ENCODE measurements around the gene NFKBIB.

Gene NFKBIB

GRCh38 chr19:38904581-38905539 is 5.1 kb downstream of the NFKBIB start:
- DNase-seq (ENCODE audit: extremely low read depth in 1 of 2, low read depth in 1 of 2), result no peak

DNA sequence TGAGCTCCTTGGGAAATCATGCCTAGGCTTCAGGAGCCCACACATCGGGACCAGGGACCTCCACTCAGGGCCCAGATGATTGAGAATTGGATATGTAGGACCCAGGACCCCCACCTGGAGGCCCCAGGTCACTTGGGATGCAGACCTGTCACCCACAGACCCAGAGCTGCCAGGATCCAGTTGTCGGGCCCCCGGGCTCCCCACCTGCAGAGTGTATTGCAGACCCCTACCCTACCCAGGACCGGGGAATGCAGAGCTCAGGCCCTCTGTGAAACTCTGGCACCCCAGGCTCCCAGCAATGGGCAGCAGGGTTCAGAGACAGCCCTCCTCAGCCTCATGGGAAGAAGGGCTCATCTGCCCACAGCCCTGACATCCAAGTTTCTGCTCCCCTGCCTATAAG is 5.9 kb downstream of the NFKBIB start:
- DNase-seq (ENCODE audit: extremely low read depth in 1 of 2, low read depth in 1 of 2), result no peak

DNA sequence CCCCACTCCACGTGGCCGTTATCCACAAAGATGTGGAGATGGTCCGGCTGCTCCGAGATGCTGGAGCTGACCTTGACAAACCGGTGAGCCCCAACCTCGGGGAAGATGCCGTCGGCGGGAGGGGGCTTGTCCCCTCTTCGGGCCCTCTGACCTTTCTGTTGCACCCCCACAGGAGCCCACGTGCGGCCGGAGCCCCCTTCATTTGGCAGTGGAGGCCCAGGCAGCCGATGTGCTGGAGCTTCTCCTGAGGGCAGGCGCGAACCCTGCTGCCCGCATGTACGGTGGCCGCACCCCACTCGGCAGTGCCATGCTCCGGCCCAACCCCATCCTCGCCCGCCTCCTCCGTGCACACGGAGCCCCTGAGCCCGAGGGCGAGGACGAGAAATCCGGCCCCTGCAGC is 7.5 kb downstream of the NFKBIB start:
- no peak for DNase-seq (ENCODE audit: extremely low read depth in 1 of 2, low read depth in 1 of 2)

DNA sequence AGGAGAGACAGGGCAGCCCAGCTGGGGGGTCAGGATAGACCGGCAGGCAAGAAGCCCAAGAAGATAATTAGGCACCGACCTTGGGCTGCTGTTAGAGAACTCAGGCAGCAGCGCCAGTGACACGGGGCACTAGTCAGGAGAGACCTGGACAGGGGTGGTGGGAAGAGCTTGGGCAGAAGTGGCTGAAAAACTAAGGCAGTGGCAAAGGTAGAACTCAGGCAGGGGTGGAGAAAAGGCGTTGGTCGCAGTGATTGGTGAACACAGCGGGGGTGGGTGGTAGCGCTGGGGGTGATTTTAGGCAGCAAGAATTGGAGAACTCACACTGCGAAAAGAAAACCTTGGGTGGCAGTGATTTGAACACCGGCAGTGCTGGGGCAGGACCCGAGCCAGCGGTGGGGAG is 7.9 kb downstream of the NFKBIB start:
- DNase-seq (ENCODE audit: extremely low read depth in 1 of 2, low read depth in 1 of 2), result no peak

DNA sequence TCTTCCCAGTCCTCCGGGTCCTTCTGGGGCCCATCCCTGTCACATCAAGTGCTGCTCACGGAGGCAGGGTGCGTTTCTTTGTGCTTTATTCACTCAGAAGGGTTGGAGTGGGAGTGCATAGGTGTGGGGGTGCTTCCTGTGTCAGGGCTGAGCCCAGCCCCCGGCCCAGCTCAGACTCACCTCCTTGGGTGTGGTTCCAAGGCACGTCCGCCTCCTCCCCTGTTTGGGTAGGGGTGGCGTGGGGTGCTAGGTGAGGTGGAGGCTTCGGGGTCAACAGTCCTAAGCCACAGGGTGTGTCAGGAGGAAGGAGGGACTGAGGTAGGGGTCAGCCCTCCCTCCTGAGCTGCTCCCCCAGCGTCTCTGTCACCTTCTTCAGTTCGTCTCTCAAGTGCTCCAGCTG is 9.1 kb downstream of the NFKBIB start:
- no peak for DNase-seq (ENCODE audit: extremely low read depth in 1 of 2, low read depth in 1 of 2)

DNA sequence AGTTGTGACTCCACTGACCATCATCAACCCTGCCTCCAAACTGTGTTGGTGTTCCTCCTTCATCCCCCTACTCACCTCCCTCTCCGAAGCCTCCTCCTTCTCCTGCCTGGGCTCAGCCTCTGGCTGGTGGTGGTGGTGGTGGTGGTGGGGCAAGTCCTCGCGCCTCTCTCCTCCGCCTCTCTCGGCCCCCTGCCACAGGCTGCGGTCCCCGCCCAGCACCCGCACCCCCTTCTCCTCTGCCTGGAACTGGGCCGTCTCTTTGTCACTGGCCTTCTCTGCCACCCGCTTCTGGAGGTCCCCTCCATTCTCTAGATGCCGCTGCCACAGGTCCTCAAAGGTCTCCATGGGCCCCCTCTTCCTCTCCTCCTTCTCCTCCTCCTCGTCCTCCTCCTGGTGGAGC is 10.7 kb downstream of the NFKBIB start:
- no peak for DNase-seq (ENCODE audit: extremely low read depth in 1 of 2, low read depth in 1 of 2)

GRCh38 chr19:38911388-38912001 is 11.7 kb downstream of the NFKBIB start:
- no peak for DNase-seq (ENCODE audit: extremely low read depth in 1 of 2, low read depth in 1 of 2)

DNA sequence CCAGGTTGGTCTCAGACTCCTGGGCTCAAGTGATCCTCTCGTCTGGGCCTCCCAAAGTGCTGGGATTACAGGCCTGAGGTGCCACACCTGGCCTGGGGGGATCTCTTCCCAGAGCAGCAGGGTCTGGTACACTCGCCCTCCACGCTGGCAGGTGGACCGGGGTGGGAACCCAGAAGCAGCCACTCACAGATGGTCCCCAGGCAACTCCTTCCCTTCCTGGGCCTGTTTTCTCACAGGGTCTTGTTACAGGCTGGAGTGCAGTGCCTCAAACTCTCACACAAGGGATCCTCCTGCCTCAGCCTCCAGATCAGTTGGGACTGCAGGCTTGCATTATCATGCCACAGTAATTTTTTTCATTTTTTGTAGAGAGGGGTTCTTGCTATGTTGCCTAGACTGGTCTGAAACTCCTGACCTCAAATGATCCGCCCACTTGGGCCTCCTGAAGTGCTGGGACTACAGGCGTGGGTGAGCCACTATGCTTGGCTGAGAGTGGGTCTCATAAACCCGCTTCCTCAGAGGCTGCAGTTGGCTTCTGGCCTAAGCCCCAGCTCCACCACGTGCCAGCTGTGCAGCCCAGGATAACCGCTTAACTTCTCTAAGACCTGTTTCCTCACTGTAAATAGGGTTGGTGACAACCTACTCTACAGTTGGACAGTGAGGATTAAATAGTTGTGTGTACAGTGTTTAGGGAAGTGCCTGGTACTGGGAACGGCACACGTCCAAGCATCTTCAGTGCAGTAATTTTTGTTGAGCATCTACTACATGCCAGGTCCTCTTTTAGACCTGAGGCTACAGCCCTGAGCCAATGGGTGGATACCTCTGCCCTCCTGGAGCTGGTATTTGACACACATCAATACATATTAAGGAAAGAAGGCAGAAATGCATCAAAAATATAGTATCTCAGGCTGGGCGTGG is 13.1 kb downstream of the NFKBIB start:
- DNase-seq (ENCODE audit: extremely low read depth in 1 of 2, low read depth in 1 of 2), result no peak

GRCh38 chr19:38913958-38914357 is 14.2 kb downstream of the NFKBIB start:
- DNase-seq (ENCODE audit: extremely low read depth in 1 of 2, low read depth in 1 of 2), result no peak

DNA sequence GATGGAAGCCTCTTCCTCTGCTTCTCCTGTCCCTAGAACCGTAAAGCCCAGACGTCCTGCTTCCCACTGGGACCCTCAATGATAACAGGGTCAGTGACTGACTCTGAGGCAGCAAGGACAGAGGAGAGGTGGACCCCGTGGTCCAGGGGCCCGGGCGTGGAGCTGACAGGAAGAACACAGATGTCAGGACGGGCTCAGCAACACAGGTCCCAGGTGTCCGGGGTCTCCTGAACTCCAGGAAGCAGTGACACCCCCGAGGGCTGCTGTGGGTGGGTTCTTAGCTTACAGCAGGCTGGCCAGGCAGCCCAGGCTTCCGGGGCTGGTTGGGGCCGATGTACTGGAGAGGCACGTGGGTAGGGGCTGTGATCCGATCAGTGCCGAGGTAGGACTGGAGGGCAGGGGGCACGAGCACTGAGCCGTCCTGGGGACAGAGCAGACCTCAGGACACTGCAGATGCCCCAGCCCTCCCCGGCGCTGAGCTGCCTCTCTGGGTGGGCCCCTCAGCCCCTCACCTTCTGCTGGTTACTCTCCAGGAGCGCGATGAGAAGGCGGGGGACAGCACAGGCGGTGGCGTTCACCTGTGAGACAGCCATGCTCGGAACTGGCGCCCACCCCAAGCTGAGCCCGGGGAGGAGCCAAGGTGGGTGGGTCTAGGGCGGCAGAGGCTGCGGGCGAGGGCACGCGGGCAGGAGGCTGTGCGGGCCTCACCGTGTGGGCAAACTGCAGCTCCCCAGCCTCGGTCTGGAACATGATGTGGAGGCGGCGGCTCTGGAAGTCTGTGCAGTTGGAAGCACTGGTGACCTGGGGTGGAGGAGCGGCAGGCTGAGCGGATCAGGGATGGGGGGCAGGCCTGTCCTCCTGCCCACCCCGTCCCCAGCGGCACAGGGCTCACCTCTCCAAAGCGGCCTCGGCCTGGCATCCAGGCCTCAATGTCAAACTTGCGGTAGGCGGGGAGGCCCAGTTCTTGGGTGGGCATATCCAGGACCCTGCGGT is 15.9 kb downstream of the NFKBIB start:
- DNase-seq (ENCODE audit: extremely low read depth in 1 of 2, low read depth in 1 of 2), result no peak

DNA sequence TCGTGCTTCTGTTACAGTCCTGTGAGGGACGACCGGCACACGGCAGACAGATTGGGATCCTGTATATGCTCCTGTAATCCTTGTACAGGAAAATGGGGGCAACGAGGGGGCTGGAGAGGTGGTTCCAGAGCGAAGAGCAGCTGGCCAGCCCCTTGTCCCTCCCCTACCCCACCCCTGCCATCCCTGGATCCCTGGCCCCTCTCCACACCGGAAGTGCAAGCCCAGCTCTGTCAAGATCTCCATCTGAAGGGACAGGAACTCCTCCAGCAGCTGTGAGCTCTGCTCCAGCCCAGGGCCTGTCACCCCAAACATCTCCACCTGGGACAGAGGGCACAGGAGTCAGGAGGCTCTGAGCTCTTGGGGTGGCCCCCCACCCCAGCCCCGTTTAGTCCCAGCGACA is 17.7 kb downstream of the NFKBIB start:
- no peak for DNase-seq (ENCODE audit: extremely low read depth in 1 of 2, low read depth in 1 of 2)

GRCh38 chr19:38917921-38918491 is 18.2 kb downstream of the NFKBIB start:
- DNase-seq (ENCODE audit: extremely low read depth in 1 of 2, low read depth in 1 of 2), result no peak

DNA sequence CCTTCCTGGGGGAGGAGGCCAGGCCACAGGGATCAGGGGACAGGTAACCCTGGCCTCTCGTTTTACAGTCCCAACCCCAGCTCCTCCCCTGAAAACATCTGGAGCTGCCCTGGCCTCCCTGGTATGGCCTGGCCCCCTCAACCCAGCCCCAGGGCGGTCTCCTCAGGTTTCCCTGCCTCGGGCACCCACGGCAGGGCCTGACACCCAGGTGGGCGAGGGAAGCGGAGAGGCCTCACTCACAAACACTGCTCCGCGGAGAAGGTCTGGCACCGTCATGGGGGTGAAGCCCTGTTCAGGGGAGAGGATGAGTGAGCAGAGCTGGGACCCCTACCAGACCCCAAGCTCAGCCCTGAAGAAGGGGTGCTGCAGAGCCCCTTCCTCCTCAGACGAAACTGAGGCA is 18.8 kb downstream of the NFKBIB start:
- DNase-seq (ENCODE audit: extremely low read depth in 1 of 2, low read depth in 1 of 2), result no peak

DNA sequence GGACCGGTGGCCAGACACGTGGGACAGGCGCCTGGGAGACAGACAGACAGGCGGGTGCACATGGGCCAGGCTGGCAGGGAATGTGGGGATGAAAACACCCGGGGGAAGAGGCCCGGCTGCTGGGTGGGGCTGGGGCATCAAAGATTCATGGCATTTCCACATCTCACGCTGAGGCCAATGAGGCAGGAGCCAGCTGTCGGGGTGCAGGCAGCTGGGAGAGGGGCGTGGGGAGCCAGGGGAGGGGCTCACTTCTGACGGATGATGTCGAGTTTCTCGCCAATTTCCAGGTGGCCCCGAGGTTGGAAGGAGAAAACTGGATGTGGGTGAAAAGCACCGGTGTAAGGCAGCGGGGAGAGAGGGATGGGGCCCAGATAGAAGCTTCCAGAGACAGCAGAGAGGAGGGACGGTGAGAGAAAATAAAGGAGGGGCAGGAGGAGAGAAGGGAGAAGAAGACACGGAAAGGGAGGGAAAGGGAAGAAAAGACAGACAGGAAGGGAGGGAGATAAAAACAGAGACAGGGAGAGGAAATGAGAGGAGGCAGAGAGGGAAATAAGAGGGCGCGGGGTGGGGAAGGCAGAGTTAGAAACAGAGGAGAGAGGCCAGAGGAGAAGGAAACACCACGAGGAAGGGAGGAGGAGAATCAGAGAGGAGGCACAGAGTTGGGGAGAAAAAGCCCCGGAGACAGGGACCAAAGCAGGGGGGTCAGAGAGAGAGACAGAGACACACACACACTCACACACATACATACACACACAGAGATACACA is 20.2 kb downstream of the NFKBIB start:
- no peak for DNase-seq (ENCODE audit: extremely low read depth in 1 of 2, low read depth in 1 of 2)

GRCh38 chr19:38920602-38921419 is 21.0 kb downstream of the NFKBIB start:
- DNase-seq (ENCODE audit: extremely low read depth in 1 of 2, low read depth in 1 of 2), result no peak

GRCh38 chr19:38921420-38922274 is 21.9 kb downstream of the NFKBIB start:
- no peak for DNase-seq (ENCODE audit: extremely low read depth in 1 of 2, low read depth in 1 of 2)

- DNase-seq (ENCODE audit: extremely low read depth in 1 of 2, low read depth in 1 of 2), result no peak
Observed at GRCh38 chr19:38922482-38922881, 22.7 kb downstream of the NFKBIB start.
